ENCODE results near the gene CCDC116. TPM values are rescaled to one million over a fixed set of nuclear protein-coding genes. Genes with fewer than 3 reads are reported as not detected.
"Not testable (repeated sequence)": the region's sequence is repeated elsewhere in the genome, so short reads cannot be mapped to it uniquely, and the experiment has no call there.

Gene CCDC116
- total RNA-seq, 1 experiment from 2014 or later: 0.36 TPM

GRCh38 chr22:21609556-21610157 is 22.9 kb upstream of the CCDC116 start:
- not testable (repeated sequence) for DNase-seq (ENCODE audit: low read depth)

- no peak for DNase-seq (ENCODE audit: low read depth)
These were observed 21.2 kb upstream of the CCDC116 start for GRCh38 chr22:21611210-21611977.

DNA sequence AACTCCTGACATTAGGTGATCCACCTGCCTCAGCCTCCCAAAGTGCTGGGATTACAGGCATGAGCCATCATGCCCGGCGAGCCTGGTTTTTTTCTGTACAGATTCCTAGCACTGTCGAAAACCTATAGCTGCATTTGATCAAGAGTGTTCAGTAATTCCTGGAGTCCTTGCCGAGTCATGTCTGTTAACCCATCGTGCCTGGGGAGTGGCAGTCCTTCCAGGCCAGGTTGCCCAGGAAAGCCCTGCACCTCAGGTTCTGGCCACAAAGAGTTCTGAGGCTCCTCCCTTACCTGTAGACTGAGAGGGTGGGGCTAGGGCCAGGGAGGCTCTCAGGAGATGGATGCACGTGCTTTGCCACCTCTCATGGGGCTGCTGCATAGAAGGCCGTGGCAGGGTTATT is 19.7 kb upstream of the CCDC116 start:
- DNase-seq (ENCODE audit: low read depth): no peak

GRCh38 chr22:21613553-21614233 is 18.9 kb upstream of the CCDC116 start:
- no peak for DNase-seq (ENCODE audit: low read depth)

DNA sequence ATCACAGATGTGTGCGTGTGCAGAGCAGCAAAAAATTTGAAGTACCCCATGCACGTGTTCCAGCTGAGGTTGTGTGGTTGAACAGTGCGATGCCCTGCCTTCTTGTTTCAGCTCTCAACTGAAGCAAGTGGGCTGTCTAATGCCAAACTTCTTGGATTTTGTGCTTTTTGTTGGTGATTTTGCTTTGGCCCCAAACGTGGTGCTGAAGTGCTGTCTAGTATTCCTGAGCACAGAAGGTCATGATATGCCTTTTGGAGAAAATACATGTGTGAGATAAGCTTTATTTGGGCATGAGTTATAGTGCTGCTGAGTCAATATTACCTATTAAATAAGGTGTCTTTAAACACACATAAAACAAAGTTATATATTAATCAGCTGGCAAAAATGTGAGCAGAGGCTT is 16.8 kb upstream of the CCDC116 start:
- DNase-seq (ENCODE audit: low read depth): no peak

- DNase-seq (ENCODE audit: low read depth): not testable (repeated sequence)
These were observed 15.2 kb upstream of the CCDC116 start for GRCh38 chr22:21617337-21617736.

GRCh38 chr22:21621025-21621424 is 11.5 kb upstream of the CCDC116 start:
- no peak for DNase-seq (ENCODE audit: low read depth)

- no peak for DNase-seq (ENCODE audit: low read depth)
These were observed 10.3 kb upstream of the CCDC116 start for GRCh38 chr22:21622011-21622918.

DNA sequence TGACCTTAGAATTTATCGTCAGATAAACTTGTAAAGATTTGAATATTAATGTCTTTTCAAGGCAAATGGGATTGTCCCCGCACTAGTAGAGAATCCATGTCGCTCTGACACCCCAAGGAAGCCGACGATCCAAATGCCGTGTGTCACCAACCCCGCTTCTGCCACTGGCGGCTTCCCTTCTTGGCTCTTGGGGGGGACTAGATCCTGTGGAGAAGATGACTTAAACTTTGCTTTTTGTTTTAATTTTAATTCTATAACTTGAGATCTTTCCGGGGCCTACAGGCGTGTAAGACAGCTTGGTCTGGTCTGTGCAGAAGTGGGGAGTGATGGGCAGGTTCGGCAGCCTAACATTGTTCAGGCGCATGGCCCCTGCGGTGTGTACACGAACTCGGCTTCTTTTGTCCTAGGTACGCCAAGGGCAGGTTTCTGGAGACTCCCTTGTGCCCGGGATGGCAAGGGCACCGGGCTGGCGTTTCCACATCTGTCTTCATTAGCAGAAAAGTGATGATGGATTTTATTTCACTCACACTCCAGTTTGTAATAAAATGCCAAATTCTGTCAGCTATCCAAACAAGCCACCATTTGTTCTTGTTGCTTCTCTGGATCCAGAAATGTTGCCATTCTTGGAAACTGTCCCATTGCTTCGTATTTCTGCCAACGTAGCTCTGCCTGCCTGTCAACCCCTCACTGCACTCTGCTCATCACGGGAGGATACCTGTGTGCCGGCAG is 9.5 kb upstream of the CCDC116 start:
- DNase-seq (ENCODE audit: low read depth): no peak

- DNase-seq (ENCODE audit: low read depth): no peak
These were observed 9.0 kb upstream of the CCDC116 start for GRCh38 chr22:21623648-21623970.

DNA sequence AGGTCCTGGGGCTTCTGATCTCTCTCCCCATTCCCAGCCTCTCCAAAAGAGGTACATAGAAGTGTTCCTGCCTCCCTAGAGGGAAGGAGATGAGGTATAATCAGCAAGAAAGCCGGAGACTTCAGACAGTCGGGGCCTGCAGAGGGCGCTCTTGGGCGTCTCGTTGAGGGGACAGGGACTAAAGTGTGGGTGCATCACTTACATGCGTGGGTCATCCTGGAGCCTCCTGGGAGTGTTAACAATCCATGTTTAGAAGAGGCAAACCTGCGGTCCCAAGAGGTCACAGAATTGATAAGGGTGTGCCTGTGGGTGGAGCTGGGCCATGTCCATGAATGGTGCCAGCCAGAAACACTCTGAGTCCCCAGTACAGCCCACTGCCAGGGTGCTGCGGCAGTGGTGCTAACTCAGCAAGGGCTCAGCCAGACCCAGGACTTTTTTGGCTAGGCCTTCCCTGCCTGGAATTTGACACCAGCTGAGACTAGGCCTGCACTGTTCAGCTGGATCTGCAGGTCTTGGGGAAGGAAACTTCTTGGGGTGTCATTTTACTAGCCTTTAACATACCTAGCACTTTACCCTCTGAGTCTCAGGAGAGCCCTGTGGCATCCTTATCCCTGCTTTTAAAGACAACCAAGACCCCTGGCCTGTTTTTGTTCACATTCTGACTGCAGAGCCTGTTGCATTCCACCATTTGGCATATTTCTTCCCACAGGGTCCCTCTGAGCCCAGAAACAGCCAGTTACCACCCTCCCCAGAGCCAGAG is 8.3 kb upstream of the CCDC116 start:
- DNase-seq (ENCODE audit: low read depth): no peak

DNA sequence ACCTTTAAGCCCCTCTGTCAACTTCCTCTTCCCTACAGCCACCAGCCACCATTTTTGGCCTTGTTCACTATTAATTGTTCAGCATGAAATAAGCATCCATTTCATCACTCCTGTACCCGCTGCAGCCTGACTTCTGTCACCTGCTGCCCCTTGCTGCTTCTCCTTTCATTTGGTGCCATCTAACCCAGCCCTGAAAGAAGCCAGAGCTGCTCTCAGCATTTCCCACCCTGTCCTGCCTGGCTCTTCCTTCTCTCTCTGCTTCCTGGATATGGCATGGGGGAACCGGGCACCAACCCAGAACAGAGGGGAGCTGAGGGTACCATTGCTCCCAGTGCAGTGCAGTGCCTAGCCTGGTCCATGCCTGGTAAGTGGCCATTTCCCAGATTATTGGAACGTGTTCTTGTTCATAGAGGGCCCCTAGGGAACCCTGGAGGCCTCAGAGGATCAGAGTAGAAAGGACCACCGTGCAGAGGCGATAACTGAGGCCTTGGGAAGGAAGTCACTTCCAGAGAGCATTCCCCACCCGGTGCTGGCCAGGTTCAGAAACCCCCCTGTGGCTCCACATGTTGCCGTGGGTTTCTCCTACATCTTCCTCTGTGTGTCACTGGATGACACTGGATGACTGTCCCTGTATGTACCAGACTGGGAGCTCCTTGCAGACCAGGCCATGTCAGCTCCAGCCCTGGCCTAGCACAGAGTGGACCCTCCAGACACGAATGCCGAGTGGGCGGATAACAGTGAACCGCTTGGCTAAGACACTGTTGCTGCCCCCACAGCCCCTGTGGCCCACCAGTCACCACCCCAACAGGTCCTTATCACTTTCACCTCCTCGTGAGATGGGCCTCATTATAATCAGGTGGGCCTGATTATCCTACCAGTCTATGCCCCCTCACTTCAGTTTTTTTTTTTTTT is 7.4 kb upstream of the CCDC116 start:
- no peak for DNase-seq (ENCODE audit: low read depth)

- DNase-seq (ENCODE audit: low read depth): no peak
These were observed 6.4 kb upstream of the CCDC116 start for GRCh38 chr22:21626073-21626734.

DNA sequence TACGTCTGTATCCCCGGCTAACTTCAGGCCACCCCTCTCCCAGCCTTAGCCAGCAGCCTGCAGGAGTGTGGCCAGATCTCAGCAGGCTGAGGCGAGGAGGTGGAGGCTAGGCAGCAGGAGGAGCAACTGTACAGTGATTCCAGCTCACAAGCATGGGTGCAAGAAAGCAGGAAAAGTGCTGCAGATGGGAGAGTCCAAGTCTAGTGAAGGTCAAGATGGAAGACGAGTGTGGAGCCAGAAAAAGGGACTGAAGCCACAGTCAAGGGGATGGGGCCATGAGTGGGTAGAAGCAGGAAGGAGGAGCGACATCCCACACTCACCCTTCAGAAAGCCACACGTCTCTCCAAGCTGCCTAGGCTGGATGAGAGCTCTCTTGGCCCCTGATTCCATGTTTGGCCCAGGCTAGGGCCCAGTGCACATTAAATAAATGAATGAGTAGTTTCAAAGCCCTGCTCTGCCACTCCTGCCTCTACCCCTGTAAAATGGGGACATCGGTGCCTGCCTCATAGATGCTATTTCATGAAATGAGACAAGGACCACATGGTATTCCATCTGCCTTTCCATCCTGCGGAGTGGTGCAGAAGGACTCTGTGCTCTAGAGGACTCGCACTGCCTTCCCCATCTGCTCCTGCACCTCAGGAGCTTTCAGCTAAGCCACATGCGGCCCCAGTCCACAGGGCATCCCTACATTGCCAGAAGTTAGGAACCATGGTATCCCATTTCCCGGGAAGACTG is 5.7 kb upstream of the CCDC116 start:
- no peak for DNase-seq (ENCODE audit: low read depth)

DNA sequence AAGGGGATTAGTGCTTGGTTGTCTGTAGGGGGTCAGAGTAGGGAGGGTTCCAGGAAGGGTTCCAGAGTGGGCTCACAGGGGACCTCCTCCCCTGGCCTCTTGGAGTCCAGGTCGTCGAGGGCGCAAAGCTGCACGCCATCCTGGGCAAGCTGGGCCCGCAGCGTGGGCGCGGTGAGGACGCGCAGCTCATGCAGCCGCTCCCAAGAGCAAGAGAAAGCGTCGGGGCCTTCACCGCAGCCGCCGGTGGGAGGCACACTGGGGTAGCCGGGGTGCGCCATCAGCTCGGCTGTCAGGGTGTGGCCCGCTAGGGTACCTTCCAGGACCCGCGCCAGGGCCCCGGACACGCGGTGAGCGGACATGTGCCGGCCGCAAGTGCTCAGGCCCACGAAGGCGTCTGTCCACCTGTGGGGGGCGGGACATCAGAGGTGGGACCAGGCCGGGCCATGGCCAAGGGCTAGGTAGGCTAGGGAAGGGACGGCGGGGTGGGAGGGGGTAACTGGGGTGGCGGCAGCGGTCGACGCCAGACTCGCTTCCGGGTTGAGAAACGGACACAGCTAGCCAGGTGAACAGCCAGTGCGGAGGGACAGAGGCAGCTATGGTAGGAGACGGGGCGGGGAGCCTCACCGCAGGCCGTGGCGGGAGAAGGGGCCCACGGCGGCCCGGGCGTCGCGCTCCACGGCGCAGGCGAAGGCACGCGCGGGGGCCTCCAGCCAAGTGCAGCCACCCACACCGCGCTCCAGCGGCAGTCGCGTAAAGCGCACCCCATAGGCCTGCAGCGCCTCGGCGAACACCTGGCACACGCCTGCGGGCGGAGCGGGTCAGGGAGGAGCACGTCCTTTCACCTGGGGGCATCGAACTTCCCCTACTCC is 3.9 kb upstream of the CCDC116 start:
- no peak for DNase-seq (ENCODE audit: low read depth)

- DNase-seq (ENCODE audit: low read depth): peak; percentile 82
These were observed 3.1 kb upstream of the CCDC116 start, which contains the start of gene YDJC for GRCh38 chr22:21629255-21630149. Gene YDJC, minus strand, starts transcription at chr22:21630022. Its CDS starts 8 bp downstream, at chr22:21630014.

Measured in RPMI7951 (cell line).